Neural cell (in vitro differentiated cells): ENCODE results near the gene LARGE1. TPM values are rescaled to one million over a fixed set of nuclear protein-coding genes. Genes with fewer than 3 reads are reported as not detected.

ENCODE experiments used
- H2AFZ ChIP-seq: fragments of 200-600, 300-800 bp; sonication (generic), shearing (Covaris generic); 2 replicates; pipeline ENCODE4 v1.6.0; 2014; ENCODE audit warnings: low read depth, mild to moderate bottlenecking, antibody characterized with exemption, low read length, moderate library complexity
- H3F3A ChIP-seq: fragments of 200-600 bp; shearing (Covaris generic); 2 replicates; pipeline ENCODE4 v1.6.1; 2016; ENCODE audit warnings: mild to moderate bottlenecking, moderate library complexity, mixed read lengths, antibody characterized with exemption, low read length; ENCODE audit not compliant: insufficient read depth, poor library complexity, severe bottlenecking
- H3K27ac ChIP-seq: fragments of 200-600, 300-800 bp; sonication (generic), shearing (Covaris generic); 2 replicates; pipeline ENCODE4 v1.5.1; 2014; ENCODE audit warnings: mild to moderate bottlenecking, low read length, moderate library complexity
- H3K27me3 ChIP-seq: fragments of 300-800, 200-600 bp; sonication (generic), shearing (Covaris generic); 2 replicates; pipeline ENCODE4 v1.6.0; 2014; ENCODE audit warnings: mild to moderate bottlenecking, low read depth, low read length, moderate library complexity; ENCODE audit not compliant: insufficient read depth
- H3K36me3 ChIP-seq: fragments of 300-800, 200-600 bp; sonication (generic), shearing (Covaris generic); 2 replicates; pipeline ENCODE4 v1.5.1; 2014; ENCODE audit warnings: mild to moderate bottlenecking, antibody characterized with exemption, low read length, moderate library complexity; ENCODE audit not compliant: insufficient read depth
- H3K4me2 ChIP-seq: fragments of 300-800, 200-600 bp; sonication (generic), shearing (Covaris generic); 2 replicates; pipeline ENCODE4 v1.6.0; 2014; ENCODE audit warnings: mild to moderate bottlenecking, low read length
- H3K4me3 ChIP-seq: fragments of 300-800, 200-600 bp; sonication (generic), shearing (Covaris generic); 2 replicates; pipeline ENCODE4 v1.5.1; 2014; ENCODE audit warnings: mild to moderate bottlenecking, low read length, moderate library complexity
- H3K79me2 ChIP-seq: fragments of 200-600 bp; shearing (Covaris generic); replicated peaks from 2 replicates; pipeline ENCODE4 v1.6.0; 2014; ENCODE audit warnings: mild to moderate bottlenecking, low read length, moderate library complexity; ENCODE audit not compliant: insufficient read depth
- H3K9ac ChIP-seq: fragments of 300-800, 200-600 bp; sonication (generic), shearing (Covaris generic); 2 replicates; pipeline ENCODE4 v1.6.1; 2016; ENCODE audit warnings: mild to moderate bottlenecking, low read length, mixed read lengths
- H3K9me2 ChIP-seq: fragments of 200-600 bp; shearing (Covaris generic); 2 replicates; pipeline ENCODE4 v1.6.1; 2016; ENCODE audit warnings: mild to moderate bottlenecking, low read length, mixed read lengths; ENCODE audit not compliant: insufficient read depth
- H3K9me3 ChIP-seq: fragments of 200-600, 300-800 bp; sonication (generic), shearing (Covaris generic); 2 replicates; pipeline ENCODE4 v1.6.1; 2016; ENCODE audit warnings: mild to moderate bottlenecking, mixed run types, low read length, moderate library complexity, mixed read lengths
- H4K20me1 ChIP-seq: fragments of 200-600 bp; shearing (Covaris generic); 2 replicates; pipeline ENCODE4 v1.6.1; 2016; ENCODE audit warnings: mild to moderate bottlenecking, mixed run types; ENCODE audit not compliant: insufficient read depth
- CTCF ChIP-seq: fragments of 450-650 bp; IDR thresholded peaks from 2 replicates; pipeline ENCODE4 v1.5.1; 2014; ENCODE audit warnings: antibody characterized with exemption, mild to moderate bottlenecking, moderate library complexity; ENCODE audit not compliant: poor library complexity, severe bottlenecking
- EP300 ChIP-seq: fragments of 450-650 bp; conservative IDR thresholded peaks from 2 replicates; pipeline ENCODE4 v1.6.1; 2014; ENCODE audit warnings: antibody characterized with exemption, mild to moderate bottlenecking, moderate library complexity; ENCODE audit not compliant: poor library complexity, severe bottlenecking
- EZH2 ChIP-seq: fragments of 200-600, 300-800 bp; shearing (Covaris generic), sonication (generic); IDR thresholded peaks from 2 replicates; pipeline ENCODE4 v1.6.1; 2014; ENCODE audit warnings: antibody characterized with exemption, low read length, borderline replicate concordance, mild to moderate bottlenecking; ENCODE audit not compliant: insufficient read depth, poor library complexity, severe bottlenecking
- MXI1 ChIP-seq: fragments of 450-650 bp; conservative IDR thresholded peaks from 2 replicates; pipeline ENCODE4 v1.6.1; 2014; ENCODE audit warnings: antibody characterized with exemption, mild to moderate bottlenecking; ENCODE audit not compliant: poor library complexity, severe bottlenecking
- POLR2AphosphoS5 ChIP-seq: IDR thresholded peaks from 2 replicates; pipeline ENCODE4 v1.6.1; 2012
- RAD21 ChIP-seq: fragments of 450-650 bp; conservative IDR thresholded peaks from 2 replicates; pipeline ENCODE4 v1.6.1; 2014; ENCODE audit warnings: antibody characterized with exemption, mild to moderate bottlenecking, moderate library complexity
- REST ChIP-seq: IDR thresholded peaks from 2 replicates; pipeline ENCODE4 v1.6.1; 2012; ENCODE audit warnings: borderline replicate concordance
- SMC3 ChIP-seq: fragments of 450-650 bp; conservative IDR thresholded peaks from 2 replicates; pipeline ENCODE4 v1.6.1; 2014; ENCODE audit warnings: antibody characterized with exemption, mild to moderate bottlenecking, moderate library complexity; ENCODE audit not compliant: poor library complexity
- TAF1 ChIP-seq: IDR thresholded peaks from 2 replicates; pipeline ENCODE4 v1.6.1; 2012; ENCODE audit warnings: low read depth
- polyA plus RNA-seq: library from polyadenylated mRNA; depleted of rRNA; stranded (reverse); fragments of >200 nt; gene quantifications from 2 replicates; pipeline ENCODE4 v1.2.3, GENCODE V29; 2014

LARGE1 gene
- polyA plus RNA-seq, 1 donor from 2014 or later: 27.5 TPM

GRCh38 chr22:33861216-33861875, 58.9 kb downstream of the LARGE1 start:
- Histone ChIP-seq H2AFZ (no peak overlapping the region), H3F3A (no peaks in the 10 kb centered on the region), H3K27me3 (no peaks in the 10 kb centered on the region), H3K9me3 (no peaks in the 10 kb centered on the region), H4K20me1 (no peaks in the 10 kb centered on the region), H3K4me2 (no peak overlapping the region), H3K27ac (no peak overlapping the region), H3K79me2 (no peaks in the 10 kb centered on the region), H3K4me3 (no peak overlapping the region), H3K36me3 (no peaks in the 10 kb centered on the region), H3K9ac (no peak overlapping the region), H3K9me2 (no peaks in the 10 kb centered on the region)
- TF ChIP-seq RAD21 (no peak), CTCF (no peak), REST (no peak), POLR2AphosphoS5 (no peak), MXI1 (no peak)

- no peak overlapping the region for H3K4me3 ChIP-seq
- no peak overlapping the region for H3K27ac ChIP-seq
- no peaks in the 10 kb centered on the region for H3K9me2 ChIP-seq
- no peak overlapping the region for H3K9ac ChIP-seq
- no peaks in the 10 kb centered on the region for H3K79me2 ChIP-seq
- H3K36me3 ChIP-seq: no peaks in the 10 kb centered on the region
- TF ChIP-seq EP300 (no peak), SMC3 (no peak), MXI1 (no peak), TAF1 (no peak), CTCF (no peak), RAD21 (no peak), EZH2 (no peak), REST (no peak), POLR2AphosphoS5 (no peak)
- H3K9me3 ChIP-seq: no peaks in the 10 kb centered on the region
- H3K4me2 ChIP-seq: no peak overlapping the region
- no peaks in the 10 kb centered on the region for H3K27me3 ChIP-seq
- no peaks in the 10 kb centered on the region for H3F3A ChIP-seq
- H4K20me1 ChIP-seq: no peaks in the 10 kb centered on the region
- no peak overlapping the region for H2AFZ ChIP-seq
These were observed 59.9 kb downstream of the LARGE1 start for GRCh38 chr22:33860386-33860785.
